GDM1 (cell line): ENCODE results near the gene PRDM16.

Experiments used
- DNase-seq: peaks from one replicate; lab custom pipeline; 2025; lab: John Stamatoyannopoulos, UW

Gene PRDM16

GRCh38 chr1:3373700-3374405 lies 304.9 kb downstream of the PRDM16 start:
- DNase-seq = no peak

DNA sequence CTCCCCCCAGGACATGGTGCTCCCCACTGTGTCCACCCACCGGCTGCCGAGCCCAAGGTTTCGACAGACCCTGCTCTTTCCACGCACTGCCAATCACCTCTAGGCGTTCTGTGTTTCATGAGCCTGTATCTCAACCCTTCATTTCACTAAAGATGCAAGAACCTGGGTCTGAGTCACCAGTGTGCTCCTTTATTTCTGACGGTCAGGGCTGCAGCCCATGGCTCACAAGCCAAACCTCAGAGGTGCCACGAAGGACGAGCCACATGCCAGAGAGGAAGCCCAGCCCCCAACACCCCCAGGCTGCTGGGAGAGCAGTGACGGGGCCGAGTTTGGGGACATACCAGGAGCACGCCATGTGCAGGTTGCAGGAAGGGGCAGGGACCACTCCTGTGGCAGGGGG lies 306.2 kb downstream of the PRDM16 start:
- no peak for DNase-seq

GRCh38 chr1:3377166-3377565 lies 308.2 kb downstream of the PRDM16 start:
- DNase-seq = no peak

DNA sequence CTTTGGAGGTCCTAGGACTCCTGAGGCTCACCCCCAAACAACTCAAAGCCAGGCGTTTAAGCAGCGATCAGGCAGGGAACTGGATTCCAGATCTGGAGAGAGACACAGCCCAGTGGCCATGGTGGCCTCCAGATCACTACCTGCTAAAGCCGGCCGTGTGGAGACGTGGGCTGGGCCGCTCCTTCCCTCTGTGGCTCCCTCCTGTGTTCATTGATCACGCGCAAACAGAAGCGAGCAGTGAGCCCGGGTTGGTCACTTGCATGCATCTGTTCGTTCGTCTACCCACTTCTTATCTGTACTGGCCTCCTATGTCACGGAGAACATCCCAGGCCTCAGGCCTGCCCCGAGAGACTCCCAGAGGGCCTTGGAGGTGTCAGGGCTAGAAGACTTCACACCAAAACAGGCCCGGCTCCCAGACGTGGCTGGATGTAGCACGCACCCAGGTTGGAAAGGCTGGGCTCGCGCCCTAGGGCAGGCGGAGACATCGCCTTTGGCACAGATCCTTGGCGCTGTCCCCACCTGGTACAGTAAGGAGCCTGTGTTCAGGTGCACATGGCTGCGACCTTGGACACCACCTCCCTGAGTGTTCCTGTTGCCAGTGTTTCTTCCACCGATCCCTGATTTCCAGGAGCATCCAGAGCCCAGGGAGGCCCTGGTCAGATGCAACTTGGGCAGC lies 308.7 kb downstream of the PRDM16 start:
- no peak for DNase-seq

GRCh38 chr1:3378411-3379208 lies 309.6 kb downstream of the PRDM16 start:
- DNase-seq = no peak

DNA sequence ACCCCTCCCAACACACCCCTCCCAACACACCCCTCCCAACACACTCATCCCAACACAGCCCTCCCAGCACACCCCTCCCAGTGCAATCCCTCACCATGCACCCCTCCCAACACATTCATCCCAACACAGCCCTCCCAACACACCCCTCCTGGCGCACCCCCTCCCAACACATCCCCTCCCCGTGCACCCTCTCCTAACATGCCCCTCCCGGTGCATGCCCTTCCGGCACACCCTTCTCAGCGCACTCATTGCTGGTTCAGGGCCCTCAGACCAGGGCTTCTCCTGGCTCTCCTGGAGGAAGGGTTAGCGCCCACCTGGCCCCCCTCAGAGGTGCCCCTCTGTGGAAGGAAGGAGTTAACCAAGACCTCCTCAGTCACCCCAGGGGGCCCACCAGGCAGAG lies 310.9 kb downstream of the PRDM16 start:
- no peak for DNase-seq

- DNase-seq = no peak
These were observed 311.5 kb downstream of the PRDM16 start for GRCh38 chr1:3380469-3380868.

GRCh38 chr1:3381901-3382300 lies 312.9 kb downstream of the PRDM16 start:
- no peak for DNase-seq

- no peak for DNase-seq
These were observed 313.5 kb downstream of the PRDM16 start for GRCh38 chr1:3382326-3383057.

DNA sequence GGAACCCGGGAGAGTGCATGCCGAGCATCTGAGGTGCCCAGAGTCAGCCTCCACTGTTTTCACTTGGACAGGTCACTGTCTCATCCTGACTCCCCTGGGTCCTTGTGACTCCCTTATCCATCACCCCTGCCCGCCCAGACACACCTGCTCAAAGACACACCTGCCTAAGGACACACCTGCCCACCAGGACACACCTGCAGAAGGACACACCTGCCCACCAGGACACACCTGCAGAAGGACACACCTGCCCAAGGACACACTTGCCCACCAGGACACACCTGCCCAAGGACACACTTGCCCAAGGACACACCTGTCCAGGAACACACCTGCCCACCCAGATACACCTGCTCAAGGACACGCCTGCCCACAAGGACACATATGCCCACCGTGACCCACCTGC lies 314.7 kb downstream of the PRDM16 start:
- DNase-seq = no peak

DNA sequence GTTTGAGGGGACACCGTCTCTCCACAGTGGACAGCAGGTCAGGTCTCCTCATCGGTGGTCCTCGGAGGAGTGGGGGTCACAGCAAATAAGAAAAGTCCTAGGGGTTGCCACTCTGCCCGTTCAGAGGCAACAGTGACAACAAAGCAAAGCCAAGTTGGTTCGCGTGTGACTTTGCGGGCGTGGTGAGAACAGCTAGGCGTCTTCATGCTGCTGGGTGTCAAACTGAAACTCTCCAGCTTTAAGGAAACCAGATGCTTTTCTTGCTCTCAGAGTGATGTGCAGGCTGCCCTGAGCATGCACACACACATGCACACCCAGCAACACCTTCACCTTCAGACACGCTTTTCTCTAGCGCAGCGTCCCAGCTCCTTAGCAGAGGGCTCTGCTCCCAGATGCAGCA lies 315.4 kb downstream of the PRDM16 start:
- DNase-seq = no peak

- DNase-seq = no peak
These were observed 317.4 kb downstream of the PRDM16 start for GRCh38 chr1:3386205-3387002.

GRCh38 chr1:3387401-3387800 lies 318.4 kb downstream of the PRDM16 start:
- no peak for DNase-seq

- no peak for DNase-seq
These were observed 320.3 kb downstream of the PRDM16 start for GRCh38 chr1:3389093-3389833.

DNA sequence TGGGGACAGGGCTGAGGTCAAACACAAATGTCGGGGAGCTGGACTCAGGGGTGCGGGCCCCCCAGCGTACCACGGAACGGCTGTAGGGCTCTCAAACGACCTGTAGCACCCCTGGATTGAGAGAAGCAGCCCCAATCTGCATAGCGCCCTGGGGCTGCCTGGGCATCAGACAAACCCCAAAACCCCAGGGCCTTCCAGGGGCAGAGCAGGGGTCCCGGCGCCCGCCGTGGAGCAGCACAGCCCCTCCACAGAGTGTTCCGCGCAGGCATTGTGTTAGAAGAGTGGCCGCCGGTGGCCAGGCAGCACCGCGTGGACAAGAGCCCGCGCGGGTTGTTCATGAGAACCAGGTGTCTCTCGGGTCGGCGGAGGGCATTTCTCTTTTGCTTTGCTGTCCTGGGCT lies 321.3 kb downstream of the PRDM16 start:
- DNase-seq = no peak

DNA sequence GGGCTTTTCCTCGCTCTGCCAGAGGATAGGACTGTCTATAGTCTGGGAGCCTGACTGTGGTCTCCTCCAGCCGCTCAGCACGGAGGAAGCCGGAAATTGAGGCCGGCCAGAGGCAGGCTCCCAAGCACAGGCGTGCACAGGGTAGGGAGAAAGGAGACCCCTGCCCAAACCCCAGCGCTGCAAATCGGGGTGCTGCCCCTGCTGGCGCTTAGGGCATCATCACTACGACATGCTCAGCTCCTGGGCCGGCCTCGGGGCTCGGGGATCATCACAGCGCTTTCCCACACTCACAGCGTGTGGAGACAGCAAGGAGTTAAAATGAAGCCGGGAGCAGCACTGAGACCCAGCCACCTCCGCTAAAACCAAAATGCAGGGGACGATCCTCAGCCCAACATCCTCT lies 322.7 kb downstream of the PRDM16 start:
- DNase-seq = no peak

- no peak for DNase-seq
These were observed 324.3 kb downstream of the PRDM16 start for GRCh38 chr1:3393024-3393986.

DNA sequence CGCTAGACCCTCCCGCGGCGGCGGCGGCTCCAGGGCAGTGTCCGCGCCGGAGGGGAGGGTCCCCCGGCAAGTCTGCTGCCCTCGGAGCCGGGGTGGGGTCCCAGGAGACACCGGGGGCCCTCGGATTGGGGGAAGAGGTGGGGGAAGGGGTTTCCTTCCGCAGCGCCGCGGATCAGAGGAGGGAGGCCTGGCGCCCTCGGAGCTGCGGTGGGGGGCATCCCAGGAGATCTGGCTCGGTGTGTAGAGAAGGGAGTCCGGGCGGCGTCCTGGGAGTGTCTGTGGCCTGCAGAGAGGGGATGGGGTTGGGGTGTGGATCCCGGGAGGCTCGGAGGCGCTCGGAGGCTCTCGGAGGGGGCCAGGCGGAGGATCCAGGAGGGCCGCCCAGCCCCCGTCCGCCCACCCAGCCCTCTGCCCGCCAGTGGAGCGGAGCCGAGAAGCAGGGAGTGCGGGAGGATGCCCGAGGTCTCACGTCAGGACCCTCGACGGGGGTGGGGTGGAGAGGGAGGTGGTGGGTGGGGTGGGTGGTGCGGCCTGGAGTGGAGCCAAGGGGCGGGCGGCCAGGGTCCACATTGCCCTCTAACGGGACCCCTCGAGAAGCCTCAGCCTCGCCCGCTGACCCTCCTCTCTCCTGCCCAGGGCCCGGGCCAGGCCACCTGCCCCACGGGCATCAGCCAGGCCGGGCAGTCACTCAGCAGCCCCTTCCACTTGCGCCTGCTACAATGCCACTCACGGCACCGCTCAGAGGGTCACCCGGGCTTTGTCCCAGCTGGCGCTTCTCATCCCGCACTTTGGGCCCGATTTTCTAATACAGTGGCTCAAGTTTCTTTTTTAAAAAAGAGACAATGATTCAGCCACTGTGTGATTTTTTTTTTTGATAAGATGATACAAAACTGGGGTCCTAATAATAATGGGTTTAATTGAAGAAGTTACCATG lies 325.3 kb downstream of the PRDM16 start:
- no peak for DNase-seq
